Measurements from ENCODE around the gene ZCWPW2. TPM values are rescaled to one million over a fixed set of nuclear protein-coding genes. Genes with fewer than 3 reads are reported as not detected.

Gene ZCWPW2
- under 1 TPM; 0.17 to 0.23 TPM for total RNA-seq
- polyA plus RNA-seq: under 1 TPM; 0.15 to 0.16 TPM

- no peaks in the 10 kb centered on the region for H3K27me3 ChIP-seq (ENCODE audit: control insufficient read depth in 4 of 4, insufficient read depth in 4 of 4, low read length in 3 of 4)
- peaks cover 0 to 6% (median 0%) of the 10 kb centered on the region in 4 donors for H3K36me3 ChIP-seq (ENCODE audit: control insufficient read depth in 4 of 4, insufficient read depth in 3 of 4, low read depth in 1 of 4, low read length in 3 of 4)
- peak; percentile 96 for DNase-seq (ENCODE audit: low spot score)
- H3K9ac ChIP-seq (ENCODE audit: low read depth in 1 of 2, low read length in 2 of 2): peak within 1 kb of the TSS; percentile 81 to 97
- H3K4me1 ChIP-seq (ENCODE audit: control insufficient read depth in 4 of 4, insufficient read depth in 4 of 4, low read length in 3 of 4): peaks cover 3 to 28% (median 5%) of the 10 kb centered on the region in 4 donors
- H3K9me3 ChIP-seq (ENCODE audit: control insufficient read depth in 4 of 4, low read length in 3 of 4): peaks cover under 1 to 11% (median 4%) of the 10 kb centered on the region in 4 donors
- TF ChIP-seq SP1 (IDR thresholded peaks at IDR 0.05) (peak; percentile 51), JUND (IDR thresholded peaks at IDR 0.05) (peak in 1 of 2 donors; percentile 32), ATF3 (IDR thresholded peaks at IDR 0.05) (no peak), ZBTB33 (IDR thresholded peaks at IDR 0.05) (no peak), TAF1 (conservative IDR thresholded peaks at IDR 0.05) (no peak), EGR1 (IDR thresholded peaks at IDR 0.05; ENCODE audit: low read depth in 2 of 2) (peak in 1 of 2 donors; percentile 46), FOXA2 (IDR thresholded peaks at IDR 0.05) (no peak), YY1 (IDR thresholded peaks at IDR 0.05) (peak; percentile 49), RXRA (IDR thresholded peaks at IDR 0.05) (peak; percentile 41 to 65), MAX (IDR thresholded peaks at IDR 0.05) (peak; percentile 65), FOXA1 (IDR thresholded peaks at IDR 0.05) (no peak), NR2F2 (IDR thresholded peaks at IDR 0.05) (peak; percentile 95), CTCF (IDR thresholded peaks at IDR 0.05; ENCODE audit: low read depth, low read length, missing input control) (peak; percentile 1), HNF4A (conservative IDR thresholded peaks at IDR 0.05) (peak in 1 of 2 donors; percentile 7), HNF4G (IDR thresholded peaks at IDR 0.05) (no peak), RAD21 (IDR thresholded peaks at IDR 0.05) (peak in 1 of 2 donors; percentile 9), GABPA (IDR thresholded peaks at IDR 0.05 in 1 of 2, conservative IDR thresholded peaks at IDR 0.05 in 1 of 2) (peak; percentile 72 to 91), REST (IDR thresholded peaks at IDR 0.05) (peak; percentile 69)
- peak within 1 kb of the TSS; percentile 48 to 87 (median 83) for H3K4me3 ChIP-seq (ENCODE audit: low read depth in 1 of 3, low read length in 3 of 3)
- H3K27ac ChIP-seq (ENCODE audit: low read depth in 1 of 2, low read length in 2 of 2): peak within 1 kb of the TSS; percentile 98 to 100
- WGBS: under 1% methylated on average over 83 of the region's 83 CpGs
Observed at GRCh38 chr3:28348629-28349468, at the start of gene ZCWPW2, which contains the start of gene AZI2. TSS of gene ZCWPW2 (plus strand) at chr3:28348721. CDS start at chr3:28413069, 64,348 bp downstream. TSS of gene AZI2 (minus strand) at chr3:28348824. CDS start at chr3:28340617, 8,207 bp downstream.
